OCI-LY3 (cell line): ENCODE measurements around the gene ADNP.

ENCODE experiments used
- H2AFZ ChIP-seq: fragments of 200-600, 300-600 bp; shearing (Covaris generic); 2 replicates; pipeline ENCODE4 v1.6.0; 2014; ENCODE audit warnings: antibody characterized with exemption, low read depth, low read length
- H3K27ac ChIP-seq: fragments of 200-600, 300-600 bp; sonication (generic); 2 replicates; pipeline ENCODE4 v1.5.1; 2014; ENCODE audit warnings: mild to moderate bottlenecking, low read length, moderate library complexity, mixed read lengths
- H3K27me3 ChIP-seq: fragments of 200-600, 300-600 bp; sonication (generic); 2 replicates; pipeline ENCODE4 v1.6.1; 2014; ENCODE audit warnings: low read depth, low read length, mixed read lengths
- H3K36me3 ChIP-seq: fragments of 200-600, 300-600 bp; sonication (generic); replicated peaks from 2 replicates; pipeline ENCODE3; 2014; ENCODE audit warnings: low read depth, low read length, mixed read lengths
- H3K4me1 ChIP-seq: fragments of 300-600, 200-600 bp; sonication (generic); 2 replicates; pipeline ENCODE4 v1.6.1; 2014; ENCODE audit warnings: low read length, mixed read lengths
- H3K4me2 ChIP-seq: fragments of 200-600, 300-600 bp; sonication (generic); 2 replicates; pipeline ENCODE4 v1.6.1; 2014; ENCODE audit warnings: low read length, mixed read lengths
- H3K4me3 ChIP-seq: fragments of 300-600, 200-600 bp; sonication (generic); 2 replicates; pipeline ENCODE4 v1.5.1; 2014; ENCODE audit warnings: antibody characterized with exemption, mild to moderate bottlenecking, low read length, moderate library complexity
- H3K79me2 ChIP-seq: fragments of 300-600, 200-600 bp; shearing (Covaris generic); 2 replicates; pipeline ENCODE4 v1.6.1; 2014; ENCODE audit warnings: mild to moderate bottlenecking, low read length, mixed read lengths
- H3K9ac ChIP-seq: fragments of 300-600, 200-600 bp; shearing (Covaris generic); 2 replicates; pipeline ENCODE4 v1.6.0; 2014; ENCODE audit warnings: mild to moderate bottlenecking, low read length, moderate library complexity
- H3K9me3 ChIP-seq: fragments of 200-600, 300-600 bp; shearing (Covaris generic); 2 replicates; pipeline ENCODE4 v1.6.1; 2014; ENCODE audit warnings: low read length, mixed read lengths; ENCODE audit not compliant: insufficient read depth
- H4K20me1 ChIP-seq: fragments of 200-600, 300-600 bp; sonication (generic); 2 replicates; pipeline ENCODE4 v1.6.1; 2016; ENCODE audit warnings: low read length, mixed read lengths; ENCODE audit not compliant: insufficient read depth
- EZH2phosphoT487 ChIP-seq: fragments of 200-600 bp; shearing (Covaris generic); IDR thresholded peaks from 2 replicates; pipeline ENCODE4 v1.6.1; 2018; ENCODE audit warnings: antibody characterized with exemption, mixed run types, low read depth
- TF ChIP-seq, protein P1 (sequence below): fragments of 200-600, 300-600 bp; sonication (generic); IDR thresholded peaks from 2 replicates; pipeline ENCODE4 v1.5.1; 2014; ENCODE audit warnings: antibody characterized with exemption, low read length, low read depth

The ADNP gene

DNA sequence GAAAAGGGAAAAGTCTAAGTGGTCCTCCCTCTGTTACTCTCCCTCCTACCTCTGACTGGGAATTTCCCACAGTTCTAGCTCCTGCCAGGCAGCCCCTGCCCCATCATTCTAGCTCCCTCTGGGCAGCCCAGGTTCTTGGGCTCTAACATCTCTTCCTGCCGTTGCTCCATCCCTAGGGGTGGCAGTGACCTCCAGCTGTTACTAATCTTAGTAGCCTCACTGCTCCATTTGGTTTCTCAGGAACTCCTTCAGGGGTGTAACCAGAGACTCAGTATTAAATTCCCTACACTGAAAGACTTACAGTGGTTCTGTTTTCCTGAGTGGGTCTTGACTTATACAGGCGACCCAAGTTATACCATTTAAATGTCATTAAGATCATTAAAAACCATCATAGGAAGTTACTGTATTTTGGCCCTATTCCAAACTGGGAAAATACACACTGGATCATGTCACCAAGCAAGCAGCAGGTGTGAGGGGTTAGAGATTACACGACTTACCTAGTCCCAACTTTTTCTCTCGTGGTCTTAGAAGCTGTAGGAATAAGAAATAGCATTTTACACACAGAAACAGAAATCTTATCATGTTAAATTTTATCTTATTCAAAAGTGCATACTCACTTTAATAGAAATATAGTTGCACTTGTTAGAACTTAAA is 17.0 kb upstream of the ADNP start:
- no peaks in the 10 kb centered on the region for H3K9me3 ChIP-seq
- peaks cover 17% of the 10 kb centered on the region for H3K79me2 ChIP-seq
- H3K36me3 ChIP-seq, result peaks cover 58% of the 10 kb centered on the region
- no peak overlapping the region for H3K4me2 ChIP-seq
- no peaks in the 10 kb centered on the region for H3K27me3 ChIP-seq
- no peak overlapping the region for H3K27ac ChIP-seq
- H3K4me3 ChIP-seq, result no peak overlapping the region
- H3K9ac ChIP-seq, result no peak overlapping the region
- H4K20me1 ChIP-seq, result no peaks in the 10 kb centered on the region
- H2AFZ ChIP-seq, result no peak overlapping the region
- TF ChIP-seq, protein P1, sequence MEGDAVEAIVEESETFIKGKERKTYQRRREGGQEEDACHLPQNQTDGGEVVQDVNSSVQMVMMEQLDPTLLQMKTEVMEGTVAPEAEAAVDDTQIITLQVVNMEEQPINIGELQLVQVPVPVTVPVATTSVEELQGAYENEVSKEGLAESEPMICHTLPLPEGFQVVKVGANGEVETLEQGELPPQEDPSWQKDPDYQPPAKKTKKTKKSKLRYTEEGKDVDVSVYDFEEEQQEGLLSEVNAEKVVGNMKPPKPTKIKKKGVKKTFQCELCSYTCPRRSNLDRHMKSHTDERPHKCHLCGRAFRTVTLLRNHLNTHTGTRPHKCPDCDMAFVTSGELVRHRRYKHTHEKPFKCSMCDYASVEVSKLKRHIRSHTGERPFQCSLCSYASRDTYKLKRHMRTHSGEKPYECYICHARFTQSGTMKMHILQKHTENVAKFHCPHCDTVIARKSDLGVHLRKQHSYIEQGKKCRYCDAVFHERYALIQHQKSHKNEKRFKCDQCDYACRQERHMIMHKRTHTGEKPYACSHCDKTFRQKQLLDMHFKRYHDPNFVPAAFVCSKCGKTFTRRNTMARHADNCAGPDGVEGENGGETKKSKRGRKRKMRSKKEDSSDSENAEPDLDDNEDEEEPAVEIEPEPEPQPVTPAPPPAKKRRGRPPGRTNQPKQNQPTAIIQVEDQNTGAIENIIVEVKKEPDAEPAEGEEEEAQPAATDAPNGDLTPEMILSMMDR, result no peak
- no peak for TF ChIP-seq EZH2phosphoT487
- no peaks in the 10 kb centered on the region for H3K4me1 ChIP-seq

DNA sequence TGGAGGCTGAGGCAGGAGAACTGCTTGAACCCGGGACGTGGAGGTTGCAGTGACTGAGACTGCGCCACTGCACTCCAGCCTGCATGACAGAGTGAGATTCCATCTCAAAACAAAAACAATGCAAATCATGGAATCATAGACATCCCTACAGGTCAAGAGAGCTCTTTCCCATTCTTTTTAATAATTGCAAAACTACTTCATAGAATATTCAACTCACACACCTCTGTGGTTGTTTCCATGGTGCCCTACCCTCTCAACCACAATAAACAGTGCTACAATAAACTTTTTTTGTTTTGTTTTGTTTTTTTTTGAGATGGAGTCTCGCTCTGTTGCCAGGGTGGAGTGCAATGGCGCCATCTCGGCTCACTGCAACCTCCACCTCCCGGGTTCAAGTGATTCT is 11.8 kb upstream of the ADNP start:
- Histone ChIP-seq H3K27ac (no peak overlapping the region), H3K79me2 (no peaks in the 10 kb centered on the region), H3K9me3 (no peaks in the 10 kb centered on the region), H3K9ac (no peak overlapping the region), H4K20me1 (no peaks in the 10 kb centered on the region), H2AFZ (no peak overlapping the region), H3K36me3 (peaks cover 63% of the 10 kb centered on the region), H3K4me2 (no peak overlapping the region), H3K27me3 (no peaks in the 10 kb centered on the region), H3K4me3 (no peak overlapping the region), H3K4me1 (no peaks in the 10 kb centered on the region)
- TF ChIP-seq EZH2phosphoT487, result no peak
- TF ChIP-seq, protein P1, result no peak

DNA sequence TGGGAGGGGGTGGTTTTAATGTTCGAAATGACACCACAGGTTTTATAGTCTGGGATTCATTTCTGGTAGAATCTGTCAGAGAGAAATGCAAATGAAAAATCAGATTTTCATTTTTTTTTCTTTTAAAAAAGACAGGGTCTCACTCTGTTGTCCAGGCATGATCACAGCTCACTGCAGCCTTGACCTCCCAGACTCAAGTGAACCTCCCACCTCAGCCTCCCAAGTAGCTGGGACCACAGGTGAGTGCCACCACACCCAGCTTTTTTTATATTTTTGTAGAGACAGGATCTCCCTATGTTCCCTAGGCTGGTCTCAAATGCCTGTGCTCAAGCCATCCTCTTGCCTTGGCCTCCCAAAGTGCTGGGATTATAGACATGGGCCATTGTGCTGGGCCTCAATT is 2.4 kb upstream of the ADNP start:
- Histone ChIP-seq H3K4me1 (peaks cover 16% of the 10 kb centered on the region), H3K9me3 (no peaks in the 10 kb centered on the region), H2AFZ (no peak overlapping the region), H3K79me2 (peaks cover 24% of the 10 kb centered on the region), H3K9ac (no peak overlapping the region), H4K20me1 (peaks cover 7% of the 10 kb centered on the region), H3K4me3 (no peak overlapping the region), H3K27ac (no peak overlapping the region), H3K27me3 (no peaks in the 10 kb centered on the region), H3K36me3 (peaks cover 58% of the 10 kb centered on the region), H3K4me2 (no peak overlapping the region)
- TF ChIP-seq EZH2phosphoT487, result no peak
- TF ChIP-seq, protein P1, result no peak

DNA sequence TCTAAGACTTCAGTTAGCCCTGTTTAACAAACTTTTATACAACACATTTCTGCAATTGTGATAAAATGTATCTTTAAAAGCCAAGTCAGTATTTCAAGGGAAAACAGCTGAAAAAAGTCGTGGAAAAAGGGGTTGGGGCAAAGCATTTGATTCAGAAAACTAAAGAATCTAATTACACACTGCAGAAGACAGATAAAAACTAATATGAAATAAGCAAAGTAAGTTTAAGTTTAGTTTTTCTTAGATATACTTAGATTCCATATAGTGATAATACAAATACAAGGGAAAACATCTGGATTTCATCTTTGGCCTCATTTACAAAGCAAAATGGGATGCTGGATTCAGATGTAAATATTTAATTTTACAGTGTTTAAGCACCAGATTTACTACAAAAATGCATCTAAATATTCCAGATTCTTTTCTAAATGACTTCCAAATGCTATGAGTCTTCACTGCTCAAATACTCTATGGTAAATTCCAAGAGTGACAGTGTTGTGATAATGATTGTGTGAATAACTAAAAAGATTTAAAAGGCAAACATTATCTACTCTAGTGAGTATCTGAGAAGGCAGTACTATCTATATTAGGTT is 1.5 kb upstream of the ADNP start:
- Histone ChIP-seq H3K9ac (no peak overlapping the region), H3K36me3 (peaks cover 63% of the 10 kb centered on the region), H3K4me1 (peaks cover 24% of the 10 kb centered on the region), H3K79me2 (peaks cover 32% of the 10 kb centered on the region), H3K4me2 (no peak overlapping the region), H3K27ac (no peak overlapping the region), H3K27me3 (no peaks in the 10 kb centered on the region), H2AFZ (no peak overlapping the region), H3K4me3 (no peak overlapping the region), H3K9me3 (no peaks in the 10 kb centered on the region), H4K20me1 (peaks cover 15% of the 10 kb centered on the region)
- TF ChIP-seq EZH2phosphoT487, result no peak
- TF ChIP-seq, protein P1, result no peak
